GM10847 (cell line): ENCODE measurements around the gene SLC9A3.

Experiments
- POLR2A ChIP-seq: IDR thresholded peaks from 2 replicates; pipeline ENCODE4 v1.6.1; 2011; ENCODE audit not compliant: insufficient read length; ENCODE audit errors: extremely low read depth

Gene SLC9A3

GRCh38 chr5:485113-485945, 38.9 kb downstream of the SLC9A3 start:
- TF ChIP-seq POLR2A = no peak

DNA sequence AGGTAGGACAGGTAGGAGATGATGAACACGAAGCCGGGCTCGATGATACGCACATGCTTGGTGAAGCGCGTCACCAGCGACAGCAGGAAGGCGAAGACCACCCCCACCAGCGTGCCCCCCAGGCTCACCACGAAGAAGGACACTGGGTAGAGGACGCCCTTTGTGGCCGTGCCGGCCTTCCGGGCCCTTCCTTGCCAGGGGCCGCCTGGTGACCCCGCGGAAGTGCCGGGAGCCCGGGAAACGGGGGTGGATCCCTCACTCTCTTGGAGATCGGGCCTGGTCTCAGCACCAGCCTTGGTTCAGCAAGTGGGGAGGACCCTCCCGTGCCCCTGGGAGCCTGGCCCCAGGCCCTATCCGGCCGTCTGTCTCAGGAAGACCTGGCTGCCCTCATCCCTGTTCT, 39.7 kb downstream of the SLC9A3 start:
- TF ChIP-seq POLR2A = no peak

DNA sequence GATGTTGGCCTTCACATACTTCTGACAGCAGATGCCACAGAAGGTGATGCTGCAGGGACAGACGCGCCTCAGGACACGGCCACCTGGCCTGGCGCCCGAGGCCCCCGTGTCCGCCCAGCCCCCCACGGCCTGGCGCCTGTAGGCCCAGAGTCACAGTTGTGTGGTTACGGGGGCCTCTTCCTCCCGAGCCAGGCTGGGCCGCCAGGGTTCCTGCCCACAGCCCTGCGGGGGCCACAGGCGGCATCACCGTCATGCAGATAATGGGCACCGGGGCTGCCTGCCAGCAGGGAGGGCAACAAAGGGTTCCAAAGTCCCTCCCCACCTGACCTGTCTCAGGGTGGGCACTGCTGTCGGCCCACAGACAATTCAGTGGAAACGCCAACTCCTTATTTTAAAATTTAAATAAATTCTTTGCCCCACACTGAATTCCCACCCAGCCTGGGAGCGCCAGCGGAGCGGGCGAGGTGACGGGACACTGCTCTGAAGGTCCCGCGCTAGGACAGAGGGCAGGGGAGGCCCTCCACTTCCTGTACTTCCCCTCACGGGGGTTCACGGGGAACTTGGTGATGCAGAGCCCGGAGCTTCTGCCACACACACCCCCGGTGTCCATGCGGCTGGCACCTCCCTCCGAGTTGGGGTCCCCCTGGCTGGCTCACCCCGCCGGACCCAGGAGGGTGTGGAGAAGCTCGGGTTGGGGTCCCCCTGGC, 40.7 kb downstream of the SLC9A3 start:
- TF ChIP-seq POLR2A = no peak

- no peak for TF ChIP-seq POLR2A
Observed at GRCh38 chr5:483011-483410, 41.2 kb downstream of the SLC9A3 start.

DNA sequence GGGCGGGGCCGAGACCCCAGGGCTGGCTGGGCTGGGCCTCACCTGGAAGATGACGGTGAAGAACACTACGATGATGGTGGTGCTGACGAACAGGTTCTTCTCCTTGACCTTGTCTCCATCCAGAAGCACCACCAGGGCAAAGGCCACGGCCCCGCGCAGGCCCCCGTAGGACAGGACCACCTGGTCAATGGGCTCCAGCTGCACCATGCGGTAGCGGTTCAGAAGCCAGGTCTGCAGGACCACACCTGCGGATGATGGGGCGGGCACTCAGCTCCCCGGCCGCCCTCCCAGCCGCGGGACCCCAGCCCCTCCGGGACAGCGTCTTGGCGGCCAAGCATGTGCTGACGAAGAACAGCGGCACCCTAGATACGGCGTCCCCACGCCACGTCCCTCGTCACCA, 41.7 kb downstream of the SLC9A3 start:
- TF ChIP-seq POLR2A = no peak

GRCh38 chr5:482021-482420, 42.2 kb downstream of the SLC9A3 start:
- TF ChIP-seq POLR2A = no peak

GRCh38 chr5:481347-481746, 42.9 kb downstream of the SLC9A3 start:
- no peak for TF ChIP-seq POLR2A

DNA sequence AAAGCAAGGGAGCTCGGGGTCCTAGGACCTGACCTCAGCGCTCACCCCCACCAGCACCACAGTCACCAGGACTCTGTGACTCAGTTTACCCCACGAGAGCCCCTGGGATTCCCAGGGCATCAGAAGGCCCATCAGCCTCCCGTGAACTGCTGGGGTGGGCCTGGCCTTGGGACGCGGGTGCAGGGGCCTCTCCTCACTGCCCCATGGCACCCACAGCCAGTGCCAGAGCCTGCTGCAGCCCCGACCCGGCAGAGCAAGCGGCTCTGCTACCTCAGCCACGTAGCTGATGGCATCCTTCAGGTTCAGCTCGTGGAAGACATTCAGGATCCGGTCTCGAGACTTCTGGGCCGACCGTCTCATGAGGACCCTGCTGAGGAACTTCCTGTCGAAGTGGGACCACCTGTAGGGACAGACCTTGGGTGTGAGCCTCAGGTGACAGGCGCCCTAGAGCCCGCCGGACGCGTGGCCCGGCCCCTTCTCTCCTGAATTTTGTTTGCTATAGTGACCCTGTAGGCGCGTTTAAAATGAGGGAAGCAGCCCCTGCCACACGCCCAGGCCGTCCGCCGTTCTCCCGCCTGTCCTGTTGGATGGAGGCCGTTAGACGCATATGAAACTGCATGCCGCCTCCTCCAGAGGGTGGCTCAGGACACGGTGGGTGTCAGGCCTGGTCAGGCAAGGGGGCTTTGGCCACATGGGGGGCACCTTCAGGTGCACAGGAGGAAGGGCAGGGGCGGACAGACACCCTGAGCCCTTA, 44.5 kb downstream of the SLC9A3 start:
- TF ChIP-seq POLR2A = no peak

- TF ChIP-seq POLR2A = no peak
Observed at GRCh38 chr5:478982-479535, 45.2 kb downstream of the SLC9A3 start.

DNA sequence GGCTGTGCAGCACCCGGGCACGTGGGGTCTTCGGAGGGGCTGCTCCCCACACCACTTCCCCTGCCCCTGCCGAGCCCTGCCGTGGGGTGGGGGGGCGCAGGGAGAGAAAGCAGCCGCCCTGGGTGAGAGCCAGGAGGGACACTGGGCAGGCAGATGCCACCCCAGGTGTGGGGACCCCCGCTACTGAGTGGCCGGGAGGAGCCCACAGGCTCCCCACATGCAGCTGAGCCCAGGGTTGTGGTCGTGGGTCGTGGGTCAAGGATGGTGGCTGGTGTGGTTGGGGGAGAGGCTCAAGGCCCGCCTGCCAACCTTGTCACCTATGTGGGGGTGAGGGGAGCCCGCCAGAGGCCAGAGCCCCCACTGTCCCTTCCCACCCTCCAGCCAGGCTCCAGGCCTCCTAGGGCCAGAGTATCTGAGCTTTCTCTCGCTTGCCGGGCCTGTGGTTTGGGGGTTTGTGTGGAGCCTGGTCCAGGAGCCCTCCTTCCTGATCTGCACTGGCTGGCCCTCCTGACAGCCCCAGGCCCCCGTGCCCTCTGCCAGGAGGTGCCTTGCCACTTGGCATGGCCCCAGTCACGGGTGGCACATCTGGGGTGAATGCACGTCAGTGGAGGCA, 45.8 kb downstream of the SLC9A3 start:
- TF ChIP-seq POLR2A = no peak

GRCh38 chr5:477871-478270, 46.4 kb downstream of the SLC9A3 start:
- TF ChIP-seq POLR2A = no peak

- no peak for TF ChIP-seq POLR2A
Observed at GRCh38 chr5:477247-477646, 47.0 kb downstream of the SLC9A3 start.

DNA sequence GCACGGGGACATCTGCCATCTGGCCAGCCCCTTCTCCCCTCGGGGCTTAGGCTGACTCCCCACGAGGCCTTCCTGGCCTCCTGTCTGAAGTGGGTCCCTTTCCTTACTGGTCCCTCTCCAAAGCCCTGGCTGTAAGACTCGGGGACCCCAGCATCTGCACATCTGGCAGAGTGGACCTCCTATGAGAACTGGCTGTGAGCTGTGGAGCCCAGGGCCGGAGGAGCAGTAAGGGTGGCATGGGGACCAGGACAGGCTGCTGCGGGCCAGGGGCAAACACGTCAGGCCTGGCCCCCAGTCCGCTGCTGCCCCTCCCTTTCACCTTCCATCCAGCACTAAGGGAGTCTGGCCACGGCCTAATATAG, 47.5 kb downstream of the SLC9A3 start:
- TF ChIP-seq POLR2A = no peak

DNA sequence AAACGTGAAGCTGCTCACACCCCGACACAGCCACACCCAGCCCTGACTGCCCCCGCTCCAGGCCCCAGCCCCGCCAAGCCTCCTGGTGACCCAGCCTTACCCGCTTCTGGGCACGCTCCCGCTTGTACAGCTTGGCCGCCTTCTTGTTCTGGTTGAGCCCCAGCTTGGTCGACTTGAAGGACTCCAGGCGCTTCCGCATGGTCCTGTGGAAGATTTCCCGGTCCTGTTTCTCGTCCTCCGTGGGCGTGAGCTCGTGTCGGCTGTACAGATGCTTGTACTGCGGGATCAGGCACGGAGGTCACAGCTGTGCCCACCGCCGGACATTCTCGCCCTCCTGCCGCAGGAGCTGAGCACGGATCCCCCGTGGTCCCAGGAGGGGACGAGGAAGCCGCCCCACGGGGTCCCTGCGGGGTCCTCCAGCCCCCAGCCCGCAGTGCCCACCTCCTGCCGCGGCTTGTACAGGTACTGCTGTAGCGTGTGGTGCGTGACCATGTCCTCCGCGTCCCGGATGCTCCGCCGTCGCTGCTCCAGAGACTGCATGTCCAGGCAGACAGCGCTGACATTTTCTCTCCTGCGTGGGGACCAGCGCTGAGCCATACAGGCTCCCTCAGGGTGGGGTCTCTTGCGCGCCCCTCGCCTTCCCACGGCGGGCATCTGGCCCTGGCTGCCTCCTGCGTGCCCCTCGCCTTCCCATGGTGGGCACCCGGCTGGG, 48.0 kb downstream of the SLC9A3 start:
- TF ChIP-seq POLR2A = no peak

- no peak for TF ChIP-seq POLR2A
Observed at GRCh38 chr5:475704-476101, 48.5 kb downstream of the SLC9A3 start.
